GM18907 (cell line): ENCODE results near the gene NDOR1.

Experiments used
- ATAC-seq: cut with Tn5 transposase; IDR thresholded peaks from one replicate; pipeline ENCODE4 v1.9.1; 2021; ENCODE audit warnings: mild to moderate bottlenecking, moderate library complexity; ENCODE audit not compliant: unreplicated experiment

Gene NDOR1

DNA sequence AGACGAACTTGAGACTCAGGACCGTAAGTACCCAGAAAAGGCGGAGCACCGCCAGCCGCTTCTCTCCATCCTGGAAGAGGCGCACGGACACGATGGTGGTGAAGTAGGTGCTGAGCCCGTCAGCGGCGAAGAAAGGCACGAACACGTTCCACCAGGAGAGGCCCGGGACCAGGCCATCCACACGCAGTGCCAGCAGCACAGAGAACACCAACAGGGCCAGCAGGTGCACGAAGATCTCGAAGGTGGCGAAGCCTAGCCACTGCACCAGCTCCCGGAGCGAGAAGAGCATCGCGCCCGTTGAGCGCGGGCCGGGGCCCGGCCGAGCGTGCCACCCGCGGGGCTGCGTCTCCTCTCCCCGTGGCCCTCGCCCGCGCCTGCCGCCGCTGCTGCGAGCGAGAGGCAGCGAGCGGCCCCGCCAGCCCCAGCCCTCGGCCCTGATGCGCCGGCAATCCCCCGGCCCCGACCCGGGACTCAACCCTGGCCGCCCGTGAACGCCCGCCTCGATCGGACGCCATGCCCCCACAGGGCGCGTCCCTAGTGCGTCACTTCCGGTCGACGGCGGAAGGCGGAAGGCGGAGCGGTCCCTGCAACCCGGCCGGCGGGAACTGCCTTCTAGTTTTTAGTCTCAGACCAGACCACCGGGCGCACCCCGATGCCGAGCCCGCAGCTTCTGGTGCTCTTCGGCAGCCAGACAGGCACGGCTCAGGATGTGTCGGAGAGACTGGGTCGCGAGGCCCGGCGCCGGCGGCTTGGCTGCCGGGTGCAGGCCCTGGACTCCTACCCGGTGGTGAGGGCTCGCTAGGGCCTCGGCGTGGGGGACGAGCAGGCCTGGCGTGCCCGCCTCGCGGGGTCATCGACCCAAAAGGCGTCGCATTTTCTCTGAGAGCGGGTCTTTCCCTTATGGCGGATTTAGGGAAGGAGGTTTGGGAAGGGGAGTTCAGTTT lies at the start of gene NDOR1, which contains the start of gene TMEM203:
Gene NDOR1, plus strand, starts transcription at position 575 of the 944 bp plus-strand sequence. Its CDS starts 78 bp downstream, at position 653.
Gene TMEM203, minus strand, starts transcription at position 523 of the 944 bp plus-strand sequence. Its CDS starts 234 bp downstream, at position 289.
- ATAC-seq = peak; percentile 56

DNA sequence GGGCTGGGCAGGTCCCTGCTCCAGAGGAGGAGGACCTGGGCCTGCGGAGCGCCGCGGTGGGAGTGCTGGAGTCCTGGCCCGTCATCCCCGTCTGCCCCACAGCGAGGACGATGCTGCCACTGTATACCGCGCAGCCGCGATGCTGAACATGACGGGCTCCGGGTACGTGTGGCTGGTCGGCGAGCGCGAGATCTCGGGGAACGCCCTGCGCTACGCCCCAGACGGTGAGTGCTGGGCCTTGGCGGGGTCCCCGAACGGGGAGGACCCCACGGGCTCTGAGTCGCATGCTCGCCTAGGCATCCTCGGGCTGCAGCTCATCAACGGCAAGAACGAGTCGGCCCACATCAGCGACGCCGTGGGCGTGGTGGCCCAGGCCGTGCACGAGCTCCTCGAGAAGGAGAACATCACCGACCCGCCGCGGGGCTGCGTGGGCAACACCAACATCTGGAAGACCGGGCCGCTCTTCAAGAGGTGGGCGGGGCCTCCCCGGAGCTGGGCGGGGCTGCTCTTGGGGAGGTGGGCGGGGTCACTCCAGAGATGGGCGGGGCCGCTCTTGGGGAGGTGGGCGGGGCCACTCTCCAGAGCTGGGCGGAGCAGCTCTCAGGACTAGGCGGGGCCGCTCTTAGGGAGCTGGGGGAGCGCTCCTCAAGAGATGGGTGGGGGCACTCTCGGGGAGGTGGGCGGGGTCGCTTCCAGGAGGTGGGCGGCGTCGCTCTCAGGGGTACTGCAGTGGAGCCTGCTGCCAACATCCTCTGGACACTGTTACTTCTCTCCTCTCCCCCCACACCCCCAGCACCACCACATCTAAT lies 48.7 kb upstream of the NDOR1 start:
- no peak for ATAC-seq

DNA sequence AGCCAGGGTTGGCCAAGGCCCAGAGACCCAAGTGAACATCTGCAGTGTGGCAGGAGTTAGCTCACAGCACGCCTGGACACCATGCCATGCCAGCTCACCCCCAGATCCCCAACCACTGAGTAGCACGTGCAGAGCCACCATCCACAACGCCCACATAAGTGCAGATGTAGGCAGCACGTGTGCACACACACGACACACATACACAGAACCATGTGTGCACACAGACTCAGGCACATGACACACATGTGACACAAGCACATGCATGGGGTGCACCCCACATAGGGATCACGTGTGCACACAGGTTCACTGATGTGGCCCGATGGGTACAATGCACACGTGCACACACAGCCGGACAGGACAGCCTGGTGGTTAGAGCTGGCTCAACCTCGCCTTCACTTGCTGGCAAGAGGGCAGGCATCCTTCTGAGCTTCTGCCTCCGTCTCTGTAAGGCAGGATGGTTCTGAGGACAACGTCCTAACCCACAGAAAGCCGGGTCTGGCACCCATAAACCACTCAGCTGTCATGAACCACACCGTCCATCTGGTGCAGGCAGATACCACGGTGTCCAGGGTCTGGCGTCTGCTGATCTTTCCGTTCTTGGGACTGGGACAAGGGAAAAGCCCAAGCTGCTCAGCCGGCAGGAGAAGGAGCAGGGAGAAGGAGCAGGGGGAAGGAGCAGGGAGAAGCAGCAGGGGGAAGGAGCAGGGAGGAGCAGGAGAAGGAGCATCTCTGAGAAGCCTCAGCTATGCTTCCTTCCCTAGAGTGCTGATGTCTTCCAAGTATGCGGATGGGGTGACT lies 47.7 kb upstream of the NDOR1 start:
- ATAC-seq = no peak

DNA sequence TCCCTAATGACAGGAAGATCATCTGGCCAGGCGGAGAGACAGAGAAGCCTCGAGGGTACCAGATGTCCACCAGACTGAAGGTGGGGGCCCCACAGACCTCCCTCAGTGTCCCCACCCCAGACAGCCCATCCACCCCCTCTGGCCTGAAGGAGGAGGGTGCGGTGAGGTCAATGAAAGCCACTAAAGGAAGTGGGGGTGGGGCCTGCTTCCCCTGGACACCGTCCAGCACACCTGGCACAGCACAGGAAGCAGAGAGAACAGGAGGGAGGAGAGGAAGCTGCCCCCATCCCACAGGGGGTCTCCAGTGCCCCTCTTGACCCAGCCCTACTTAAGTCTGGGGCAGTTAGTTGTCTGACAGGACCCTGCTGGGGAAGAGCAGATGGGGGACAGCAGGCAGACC lies 46.9 kb upstream of the NDOR1 start:
- ATAC-seq = no peak

DNA sequence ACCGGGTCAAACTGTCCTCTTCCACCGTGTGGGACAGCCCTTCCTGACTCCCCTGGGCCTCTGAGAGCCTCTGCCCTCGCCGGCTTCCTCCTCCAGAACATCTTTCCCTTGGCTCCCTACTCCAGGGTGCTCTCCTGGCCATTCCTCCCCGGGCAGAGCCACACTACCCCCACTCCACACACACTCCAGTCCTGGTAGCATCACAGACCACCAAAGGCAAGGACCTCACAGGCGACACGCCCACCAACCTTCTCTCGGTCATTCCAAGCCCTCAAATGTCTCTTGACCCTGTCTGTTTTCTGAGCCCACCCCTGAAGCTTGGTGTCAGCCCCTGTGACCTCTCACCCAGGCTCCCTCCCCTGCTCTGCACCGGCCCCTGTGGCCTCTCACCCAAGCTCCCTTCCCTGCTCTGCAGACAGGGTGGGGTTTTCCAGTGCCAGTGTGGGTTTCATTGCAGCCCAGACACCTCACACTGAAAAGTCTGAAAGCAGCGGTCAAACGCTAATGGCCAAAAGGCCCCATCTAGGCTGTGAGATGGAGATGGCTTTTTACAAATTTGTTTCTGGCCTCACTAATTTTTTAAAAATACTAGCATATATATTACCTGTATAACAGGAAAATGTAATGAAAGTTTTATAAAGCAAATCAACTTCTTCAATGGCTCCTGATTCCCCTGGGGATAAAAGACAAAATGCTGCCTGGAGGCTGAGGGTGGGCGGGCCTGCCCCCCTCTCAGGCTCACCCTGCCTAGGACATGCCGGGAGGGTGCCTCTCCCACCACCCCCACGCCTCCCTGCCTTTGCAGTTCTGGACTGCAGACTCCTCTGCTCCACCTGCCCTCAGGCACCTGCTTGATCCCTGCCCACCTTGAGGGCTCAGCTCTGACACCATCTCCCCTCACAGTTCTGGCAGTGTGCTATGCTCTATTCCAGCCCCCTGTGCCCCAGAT lies 46.1 kb upstream of the NDOR1 start:
- ATAC-seq = no peak

DNA sequence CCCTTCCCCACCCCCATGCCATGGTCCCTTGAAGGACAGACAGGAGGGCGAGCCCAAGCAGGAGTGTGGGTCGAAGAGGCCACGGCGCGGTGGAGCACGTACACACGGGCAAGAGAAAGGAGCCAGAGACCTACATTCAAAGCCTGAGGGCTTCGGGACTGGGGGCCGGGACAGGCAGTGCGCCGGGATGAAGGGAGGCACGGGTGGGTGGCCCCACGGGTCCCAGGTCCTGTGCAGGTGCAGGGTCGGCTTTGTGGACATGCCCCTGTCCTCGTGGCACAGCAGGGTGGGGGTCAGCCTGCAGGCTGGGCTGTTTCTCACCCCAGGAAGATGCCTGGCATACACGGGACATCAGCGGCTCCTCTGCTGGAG lies 45.5 kb upstream of the NDOR1 start:
- ATAC-seq = no peak

DNA sequence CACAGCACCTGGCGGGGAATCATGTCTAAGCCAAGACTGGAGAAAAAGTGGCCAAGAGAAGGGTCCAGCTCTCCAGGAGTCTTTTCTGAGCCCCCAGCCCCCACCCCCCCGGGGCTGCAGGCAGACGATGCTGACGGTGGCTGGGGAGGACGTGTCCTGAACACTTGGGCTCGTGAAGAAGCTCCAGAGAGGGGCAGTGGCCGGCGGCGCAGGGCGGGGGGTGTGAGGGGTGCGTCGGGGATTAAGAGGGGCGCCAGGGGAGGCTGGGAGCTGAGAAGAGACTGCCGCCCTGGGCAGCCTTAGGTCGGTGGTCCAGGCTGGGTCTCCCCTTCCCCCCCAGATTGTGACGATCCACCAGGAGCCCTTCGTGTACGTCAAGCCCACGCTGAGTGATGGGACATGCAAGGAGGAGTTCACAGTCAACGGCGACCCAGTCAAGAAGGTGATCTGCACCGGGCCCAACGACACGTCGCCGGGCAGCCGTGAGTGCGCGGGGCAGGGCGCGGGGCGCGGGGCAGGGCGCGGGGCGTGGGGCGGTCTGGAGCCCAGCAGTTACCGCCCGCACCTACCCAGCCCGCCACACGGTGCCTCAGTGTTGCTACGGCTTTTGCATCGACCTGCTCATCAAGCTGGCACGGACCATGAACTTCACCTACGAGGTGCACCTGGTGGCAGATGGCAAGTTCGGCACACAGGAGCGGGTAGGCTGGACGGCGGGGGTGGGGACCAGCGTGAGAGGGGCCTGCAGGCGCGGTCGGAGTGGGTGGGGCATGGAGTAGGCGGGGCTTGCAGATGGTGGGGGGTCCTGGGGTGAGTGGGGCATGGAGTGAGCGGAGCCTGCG lies 44.6 kb upstream of the NDOR1 start:
- no peak for ATAC-seq

DNA sequence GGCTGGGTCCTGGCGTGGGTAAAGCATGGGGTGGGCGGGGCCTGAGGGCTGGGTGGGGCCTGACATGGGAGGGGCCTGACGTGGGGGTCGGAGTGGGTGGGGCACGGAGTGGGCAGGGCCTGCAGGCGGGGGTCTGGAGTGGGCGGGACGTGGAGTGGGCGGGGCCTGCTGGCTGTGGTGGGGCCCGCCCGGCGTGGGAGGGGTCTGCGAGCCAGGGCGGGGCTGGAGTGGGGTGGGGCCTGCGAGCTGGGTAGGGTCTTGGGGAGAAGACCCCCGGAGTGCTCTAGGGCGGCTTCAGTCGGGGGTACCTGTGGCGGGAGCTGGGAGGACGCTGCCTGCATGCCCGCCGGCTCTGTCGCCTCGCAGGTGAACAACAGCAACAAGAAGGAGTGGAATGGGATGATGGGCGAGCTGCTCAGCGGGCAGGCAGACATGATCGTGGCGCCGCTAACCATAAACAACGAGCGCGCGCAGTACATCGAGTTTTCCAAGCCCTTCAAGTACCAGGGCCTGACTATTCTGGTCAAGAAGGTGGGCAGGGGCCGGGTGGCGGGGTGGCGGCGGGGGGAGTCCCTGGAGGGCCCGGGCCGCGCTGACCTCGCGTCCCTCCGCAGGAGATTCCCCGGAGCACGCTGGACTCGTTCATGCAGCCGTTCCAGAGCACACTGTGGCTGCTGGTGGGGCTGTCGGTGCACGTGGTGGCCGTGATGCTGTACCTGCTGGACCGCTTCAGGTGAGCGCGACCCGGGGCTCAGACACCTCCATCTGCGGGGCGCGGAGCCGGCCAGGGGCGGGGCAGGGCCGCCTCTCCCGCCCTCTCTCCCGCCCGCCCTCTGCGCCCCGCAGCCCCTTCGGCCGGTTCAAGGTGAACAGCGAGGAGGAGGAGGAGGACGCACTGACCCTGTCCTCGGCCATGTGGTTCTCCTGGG lies 43.7 kb upstream of the NDOR1 start:
- no peak for ATAC-seq

DNA sequence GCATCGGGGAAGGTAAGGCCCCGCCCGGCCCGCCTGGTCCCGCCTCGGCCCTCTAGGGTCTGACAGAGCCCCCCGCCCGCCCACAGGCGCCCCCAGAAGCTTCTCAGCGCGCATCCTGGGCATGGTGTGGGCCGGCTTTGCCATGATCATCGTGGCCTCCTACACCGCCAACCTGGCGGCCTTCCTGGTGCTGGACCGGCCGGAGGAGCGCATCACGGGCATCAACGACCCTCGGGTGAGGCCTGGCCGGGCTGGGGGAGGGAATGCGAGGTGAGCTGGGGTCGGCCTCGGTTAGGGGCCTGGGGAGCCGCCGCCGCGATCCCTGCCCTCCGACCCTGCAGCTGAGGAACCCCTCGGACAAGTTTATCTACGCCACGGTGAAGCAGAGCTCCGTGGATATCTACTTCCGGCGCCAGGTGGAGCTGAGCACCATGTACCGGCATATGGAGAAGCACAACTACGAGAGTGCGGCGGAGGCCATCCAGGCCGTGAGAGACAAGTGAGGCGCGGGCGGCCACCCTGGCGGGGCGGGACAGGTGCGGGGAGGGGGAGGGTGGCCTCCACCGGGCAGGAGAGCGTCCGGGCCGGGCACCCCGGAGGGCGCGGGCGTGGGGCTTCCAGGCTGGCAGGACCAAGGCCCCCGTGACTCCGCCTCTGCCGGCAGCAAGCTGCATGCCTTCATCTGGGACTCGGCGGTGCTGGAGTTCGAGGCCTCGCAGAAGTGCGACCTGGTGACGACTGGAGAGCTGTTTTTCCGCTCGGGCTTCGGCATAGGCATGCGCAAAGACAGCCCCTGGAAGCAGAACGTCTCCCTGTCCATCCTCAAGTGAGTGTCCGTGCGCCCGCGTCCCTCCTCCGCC lies 42.8 kb upstream of the NDOR1 start:
- no peak for ATAC-seq

DNA sequence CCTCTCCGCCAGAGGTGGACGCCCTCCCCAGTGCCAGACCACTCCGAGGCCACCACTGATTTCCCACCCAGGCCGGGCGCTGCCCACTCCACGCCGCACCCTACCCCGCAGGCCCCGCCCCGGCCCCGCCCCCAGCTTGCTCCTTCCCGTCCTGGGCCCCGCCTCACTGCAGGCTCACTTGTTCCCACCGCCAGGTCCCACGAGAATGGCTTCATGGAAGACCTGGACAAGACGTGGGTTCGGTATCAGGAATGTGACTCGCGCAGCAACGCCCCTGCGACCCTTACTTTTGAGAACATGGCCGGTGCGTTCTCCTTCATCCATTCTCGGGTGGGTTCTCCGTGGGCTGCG lies 42.2 kb upstream of the NDOR1 start:
- no peak for ATAC-seq

DNA sequence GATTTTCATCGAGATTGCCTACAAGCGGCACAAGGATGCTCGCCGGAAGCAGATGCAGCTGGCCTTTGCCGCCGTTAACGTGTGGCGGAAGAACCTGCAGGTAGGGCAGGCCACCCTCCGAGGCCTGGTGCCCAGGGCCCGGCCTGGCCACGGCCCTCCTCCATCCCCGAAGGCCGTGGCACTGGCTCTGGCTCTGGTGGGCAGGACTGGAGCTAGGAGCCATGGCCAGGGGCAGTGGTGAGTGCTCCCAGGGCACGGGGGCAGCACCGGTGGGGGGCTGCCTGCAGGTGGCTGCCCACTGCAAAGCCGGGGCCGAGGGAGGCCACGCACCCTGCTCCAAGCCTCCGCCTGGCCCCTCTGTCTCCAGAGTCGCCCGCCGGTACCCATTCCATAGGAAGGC lies 41.7 kb upstream of the NDOR1 start:
- ATAC-seq = no peak

DNA sequence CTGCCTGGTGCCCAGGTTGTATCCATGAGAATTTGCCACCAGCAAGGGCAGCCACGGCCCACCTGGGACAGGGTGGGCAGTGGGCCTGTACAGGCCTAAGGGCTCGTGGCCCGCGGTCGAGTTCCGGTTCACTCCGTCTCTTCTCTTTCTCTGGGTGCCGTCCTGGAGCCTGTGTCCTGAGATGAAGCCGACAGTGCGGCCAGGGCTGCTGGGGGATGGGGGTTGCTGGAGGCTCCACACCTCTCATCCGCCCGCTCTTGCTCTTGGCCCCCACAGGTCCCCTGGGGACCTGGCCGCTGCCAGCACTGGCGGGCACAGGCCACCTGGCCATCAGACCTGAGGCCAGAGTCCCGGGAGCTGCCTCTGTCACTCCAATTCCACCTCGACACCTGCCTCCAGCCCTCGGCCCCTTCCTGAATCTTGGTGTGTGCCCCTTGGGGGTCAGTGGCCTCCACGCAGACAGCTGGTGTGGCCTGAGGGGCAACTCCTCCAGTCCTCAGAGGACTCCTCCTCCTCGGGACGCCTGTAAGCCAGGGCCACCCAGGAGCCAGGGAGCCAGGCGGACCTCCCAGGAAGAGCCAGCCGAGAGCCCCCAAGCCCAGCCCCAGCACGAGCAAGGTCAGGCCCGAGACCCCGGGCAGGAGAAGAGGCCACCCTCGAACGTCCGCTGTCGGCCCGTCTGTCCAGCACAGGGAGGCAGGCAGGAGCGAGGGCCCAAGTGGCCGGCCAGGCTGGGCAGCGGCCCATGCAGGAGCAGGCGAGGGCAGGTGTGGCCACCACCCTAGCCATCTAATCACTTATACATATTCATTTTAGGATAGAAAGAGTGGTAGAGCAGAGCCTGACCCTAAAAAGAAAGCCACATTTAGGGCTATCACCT lies 40.9 kb upstream of the NDOR1 start:
- ATAC-seq = no peak

DNA sequence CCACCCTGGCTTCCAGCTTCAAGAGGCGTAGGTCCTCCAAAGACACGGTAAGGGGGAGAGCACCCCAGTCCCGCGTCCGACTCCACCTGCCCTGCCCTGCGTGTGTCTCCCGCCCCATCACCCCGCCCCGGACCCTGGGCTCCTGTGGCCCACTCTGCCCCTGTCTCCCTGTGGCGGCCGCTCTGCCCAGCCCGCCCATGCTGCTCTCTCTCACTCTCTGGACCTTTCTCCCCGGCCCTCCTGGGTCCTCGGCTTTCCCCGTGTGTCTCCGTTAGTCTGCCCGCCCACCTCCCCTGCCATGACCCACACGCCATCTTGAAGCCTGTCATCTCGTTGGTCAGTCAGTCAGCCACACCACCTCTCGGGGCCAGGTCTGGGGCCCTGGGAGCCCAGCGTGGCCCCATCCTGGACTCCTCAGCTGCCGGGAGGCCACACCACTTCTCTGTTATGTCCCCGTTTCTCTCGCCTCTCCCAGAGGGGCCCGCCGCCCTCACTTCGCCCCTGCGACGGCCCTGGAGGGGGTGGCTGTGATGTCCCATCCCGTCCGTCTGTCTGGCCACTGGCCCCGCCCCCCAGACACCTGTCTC lies 40.2 kb upstream of the NDOR1 start:
- no peak for ATAC-seq

DNA sequence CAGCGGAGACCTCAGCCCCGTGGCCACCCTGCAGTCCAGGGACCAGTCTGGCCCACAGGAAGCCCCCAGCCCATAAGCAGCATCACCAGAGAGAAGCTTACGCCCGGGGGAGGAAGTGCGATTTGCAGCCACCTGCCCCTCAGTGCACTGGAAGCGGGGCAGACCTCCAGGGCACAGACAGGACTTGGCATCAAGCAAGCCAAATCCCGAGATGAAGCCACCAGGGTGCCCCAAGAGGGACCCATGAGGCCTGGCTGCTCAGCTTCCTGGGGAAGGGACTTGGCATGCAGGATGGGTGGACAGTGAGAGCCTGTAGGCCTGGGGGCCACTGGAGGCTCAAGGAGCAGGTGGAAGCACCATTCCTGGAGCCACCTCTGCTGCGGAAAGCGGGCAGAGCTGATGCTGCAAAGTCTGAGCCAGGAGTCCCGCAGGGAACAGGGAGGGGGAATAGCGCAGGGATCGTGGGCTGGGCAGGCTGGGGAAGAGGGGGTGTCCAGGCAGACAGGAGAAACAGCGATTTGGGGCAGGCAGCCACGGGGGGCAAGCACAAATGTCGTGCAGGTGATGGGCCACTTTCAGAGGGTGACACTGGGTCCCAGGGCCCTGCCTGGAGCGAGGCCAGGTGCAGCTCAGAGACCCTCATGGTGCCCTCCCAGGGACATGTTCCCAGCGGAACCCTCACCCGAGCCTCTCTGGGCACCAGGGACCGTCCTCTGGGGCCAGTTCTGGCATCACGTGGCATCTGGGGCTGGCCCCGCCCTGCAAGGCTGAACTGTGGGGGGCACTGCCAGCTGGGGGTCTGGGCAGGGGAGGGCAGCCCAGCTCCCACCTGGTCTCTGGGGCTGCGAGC lies 38.9 kb upstream of the NDOR1 start:
- ATAC-seq = no peak

DNA sequence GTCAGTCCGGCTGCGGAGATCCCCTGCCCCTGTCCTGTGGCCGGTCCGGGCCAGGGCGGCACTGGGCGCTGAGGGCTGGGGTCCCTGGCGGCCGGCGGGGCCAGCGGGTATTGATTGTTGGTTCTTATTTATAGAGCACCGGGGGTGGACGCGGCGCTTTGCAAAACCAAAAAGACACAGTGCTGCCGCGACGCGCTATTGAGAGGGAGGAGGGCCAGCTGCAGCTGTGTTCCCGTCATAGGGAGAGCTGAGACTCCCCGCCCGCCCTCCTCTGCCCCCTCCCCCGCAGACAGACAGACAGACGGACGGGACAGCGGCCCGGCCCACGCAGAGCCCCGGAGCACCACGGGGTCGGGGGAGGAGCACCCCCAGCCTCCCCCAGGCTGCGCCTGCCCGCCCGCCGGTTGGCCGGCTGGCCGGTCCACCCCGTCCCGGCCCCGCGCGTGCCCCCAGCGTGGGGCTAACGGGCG lies 38.2 kb upstream of the NDOR1 start:
- ATAC-seq = no peak
